ENCODE measurements around the gene POLG2.

DNA sequence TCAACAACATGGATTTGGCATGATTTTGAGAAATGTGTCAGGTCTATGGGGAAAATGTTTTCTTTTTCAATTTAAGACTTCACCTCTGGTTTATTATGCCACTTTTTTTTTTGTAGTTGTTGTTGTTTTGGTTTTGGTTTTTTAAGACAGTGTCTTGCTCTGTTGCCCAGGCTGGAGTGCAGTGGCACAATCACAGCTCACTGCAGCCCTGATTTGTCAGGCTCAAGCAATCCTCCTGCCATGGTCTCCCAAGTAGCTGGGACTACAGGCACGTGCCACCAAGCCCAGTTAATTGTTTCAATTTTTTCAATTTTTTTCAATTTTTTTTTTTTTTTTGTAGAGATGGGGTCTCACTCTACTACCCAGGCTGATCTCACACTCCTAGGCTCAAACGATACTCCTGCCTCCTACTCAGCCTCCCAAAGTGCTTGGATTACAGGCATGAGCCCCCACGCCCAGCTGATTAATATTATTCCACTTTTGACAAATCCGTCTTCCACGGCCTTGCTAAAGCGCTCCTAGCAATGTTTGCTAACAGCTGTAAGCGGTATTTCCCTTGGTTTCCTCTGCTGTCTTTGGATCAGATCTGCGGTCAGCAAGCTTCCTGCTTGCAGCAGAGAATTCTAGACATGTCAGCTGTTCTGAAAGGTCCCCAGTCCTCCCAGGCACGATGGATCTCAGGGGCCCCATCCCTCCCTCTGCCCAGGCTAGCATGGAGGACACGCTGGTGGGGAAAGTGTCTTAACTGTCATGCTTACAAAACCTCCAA, 54.9 kb downstream of the POLG2 start:
- no peak for TF ChIP-seq SUZ12 (IDR thresholded peaks at IDR 0.05; ENCODE audit: extremely low read depth, insufficient read depth, insufficient read length)
- TF ChIP-seq YY1 (IDR thresholded peaks at IDR 0.05; ENCODE audit: insufficient read depth, insufficient read length) = no peak

Measured in NT2/D1 (cell line).